ENCODE measurements around the gene NPLOC4. TPM values are rescaled to one million over a fixed set of nuclear protein-coding genes. Genes with fewer than 3 reads are reported as not detected.
"Not testable (repeated sequence)": the region's sequence is repeated elsewhere in the genome, so short reads cannot be mapped to it uniquely, and the experiment has no call there.

The NPLOC4 gene
- total RNA-seq, 4 donors from 2014 or later = 176 to 290 (median 263) TPM

DNA sequence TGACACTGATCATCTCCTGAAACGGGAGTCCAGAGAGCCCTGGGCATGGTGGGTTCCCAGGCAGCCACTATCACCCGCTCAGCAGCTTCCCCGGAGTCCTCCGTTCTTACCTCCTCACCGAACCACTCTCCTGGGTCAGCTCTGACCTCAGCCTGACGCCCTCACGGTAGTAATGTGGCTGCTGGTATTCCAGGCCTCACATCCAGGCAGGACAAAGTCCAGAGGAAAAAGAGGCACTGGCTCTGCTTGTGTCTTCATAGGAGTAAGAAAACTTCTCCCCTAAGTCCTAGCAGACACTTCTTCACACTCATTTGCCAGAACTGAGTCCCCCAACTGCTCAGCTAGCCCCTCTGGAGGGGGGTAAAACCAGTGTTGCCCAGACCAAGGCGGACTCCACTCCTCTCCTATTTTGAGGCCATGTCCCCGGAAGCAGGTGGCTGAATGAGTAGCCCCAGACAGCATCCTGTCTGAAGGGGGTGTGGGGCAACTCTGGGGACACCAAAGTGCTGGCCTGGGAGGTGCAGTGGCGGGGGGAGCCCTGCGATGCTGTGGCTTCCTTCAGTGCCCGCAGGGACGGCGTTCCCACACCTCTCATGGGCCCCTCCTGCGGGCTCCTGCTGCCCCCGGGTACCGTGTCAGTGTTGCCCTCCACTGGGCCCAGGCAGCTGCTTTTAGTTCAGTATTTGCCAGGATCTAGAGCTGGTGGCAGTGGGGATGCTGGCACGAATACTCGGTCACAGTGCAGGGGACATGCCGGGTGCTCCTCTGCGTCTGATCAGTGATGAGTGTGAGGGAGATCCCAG lies 103.4 kb downstream of the NPLOC4 start:
- intact Hi-C loops (cut with DNase I; ENCODE audit: low total_unique reads) = no loop called here
- Histone ChIP-seq H3K4me3 (no peak overlapping the region), H3K27me3 (peaks cover 36 to 39% (median 39%) of the 10 kb centered on the region in 3 donors), H3K4me1 (peaks cover 10 to 14% of the 10 kb centered on the region in 2 donors), H3K9me3 (no peaks in the 10 kb centered on the region), H3K27ac (no peak overlapping the region), H3K36me3 (no peaks in the 10 kb centered on the region)
- ATAC-seq (no peak), DNase-seq (no peak)
- TF ChIP-seq POLR2A (IDR thresholded peaks at IDR 0.05) = no peak
- TF ChIP-seq, protein P1, sequence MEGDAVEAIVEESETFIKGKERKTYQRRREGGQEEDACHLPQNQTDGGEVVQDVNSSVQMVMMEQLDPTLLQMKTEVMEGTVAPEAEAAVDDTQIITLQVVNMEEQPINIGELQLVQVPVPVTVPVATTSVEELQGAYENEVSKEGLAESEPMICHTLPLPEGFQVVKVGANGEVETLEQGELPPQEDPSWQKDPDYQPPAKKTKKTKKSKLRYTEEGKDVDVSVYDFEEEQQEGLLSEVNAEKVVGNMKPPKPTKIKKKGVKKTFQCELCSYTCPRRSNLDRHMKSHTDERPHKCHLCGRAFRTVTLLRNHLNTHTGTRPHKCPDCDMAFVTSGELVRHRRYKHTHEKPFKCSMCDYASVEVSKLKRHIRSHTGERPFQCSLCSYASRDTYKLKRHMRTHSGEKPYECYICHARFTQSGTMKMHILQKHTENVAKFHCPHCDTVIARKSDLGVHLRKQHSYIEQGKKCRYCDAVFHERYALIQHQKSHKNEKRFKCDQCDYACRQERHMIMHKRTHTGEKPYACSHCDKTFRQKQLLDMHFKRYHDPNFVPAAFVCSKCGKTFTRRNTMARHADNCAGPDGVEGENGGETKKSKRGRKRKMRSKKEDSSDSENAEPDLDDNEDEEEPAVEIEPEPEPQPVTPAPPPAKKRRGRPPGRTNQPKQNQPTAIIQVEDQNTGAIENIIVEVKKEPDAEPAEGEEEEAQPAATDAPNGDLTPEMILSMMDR (IDR thresholded peaks at IDR 0.05 in 4 of 5, conservative IDR thresholded peaks at IDR 0.05 in 1 of 5) = no peak
- in situ Hi-C loops (cut with MboI; ENCODE audit: low sequenced_read_pairs in 4 of 4) = no loop called here

DNA sequence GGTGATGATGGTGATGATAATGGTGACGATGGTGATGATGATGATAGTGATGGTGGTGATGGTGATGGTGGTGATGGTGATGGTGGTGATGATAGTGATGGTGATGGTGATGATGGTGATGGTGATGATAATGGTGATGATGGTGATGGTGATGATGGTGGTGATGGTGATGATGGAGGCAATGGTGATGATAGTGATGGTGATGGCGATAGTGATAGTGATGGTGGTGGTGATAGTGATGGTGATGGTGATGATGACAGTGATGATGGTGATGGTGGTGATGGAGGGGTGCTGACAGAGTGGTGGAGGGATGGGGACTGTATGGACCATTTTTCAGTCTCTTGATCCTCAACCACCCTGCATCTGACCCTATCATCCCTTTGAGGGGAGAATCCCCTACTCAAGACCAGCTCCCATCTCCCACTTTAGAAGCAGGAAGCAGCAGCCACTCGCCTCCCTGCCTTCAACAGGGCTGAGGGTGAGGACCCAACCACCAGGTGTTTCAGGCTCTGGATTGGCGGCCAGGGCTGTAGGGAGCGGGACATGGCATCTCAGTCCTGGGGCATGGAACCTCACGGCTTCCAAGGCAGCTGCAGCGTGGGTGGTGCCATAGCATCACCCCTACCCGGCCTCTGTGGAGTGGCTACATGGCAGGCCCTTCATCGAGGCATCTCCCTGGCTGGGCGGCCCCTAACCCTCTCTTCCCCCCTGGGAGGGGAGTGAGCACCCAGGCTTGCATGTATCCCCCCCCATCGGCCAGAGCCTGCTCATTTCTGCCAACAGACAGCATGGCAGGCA lies 104.2 kb downstream of the NPLOC4 start:
- intact Hi-C loops (cut with DNase I; ENCODE audit: low total_unique reads) = no loop called here
- H3K27me3 ChIP-seq = peaks cover 40 to 46% (median 41%) of the 10 kb centered on the region in 3 donors
- in situ Hi-C loops (cut with MboI; ENCODE audit: low sequenced_read_pairs in 4 of 4) = no loop called here

DNA sequence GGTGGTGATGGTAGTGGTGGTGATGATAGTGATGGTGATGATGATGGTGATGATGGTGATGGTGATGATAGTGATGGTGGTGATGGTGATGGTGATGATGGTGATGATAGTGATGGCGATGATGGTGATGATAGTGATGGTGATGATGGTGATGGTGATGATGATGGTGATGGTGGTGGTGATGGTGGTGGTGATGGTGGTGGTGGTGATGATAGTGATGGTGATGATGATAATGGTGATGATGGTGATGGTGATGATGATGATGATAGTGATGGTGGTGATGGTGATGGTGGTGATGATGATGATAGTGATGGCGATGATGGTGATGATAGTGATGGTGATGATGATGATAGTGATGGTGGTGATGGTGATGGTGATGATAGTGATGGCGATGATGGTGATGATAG lies 104.9 kb downstream of the NPLOC4 start:
- H3K9me3 ChIP-seq; DNase-seq; in situ Hi-C loops (cut with MboI; ENCODE audit: low sequenced_read_pairs in 4 of 4); ATAC-seq; intact Hi-C loops (cut with DNase I; ENCODE audit: low total_unique reads); H3K36me3 ChIP-seq; H3K4me3 ChIP-seq; H3K27ac ChIP-seq: not testable (repeated sequence)
- H3K4me1 ChIP-seq = peaks cover 11 to 13% of the 10 kb centered on the region in 2 donors
- H3K27me3 ChIP-seq = peaks cover 36 to 47% (median 36%) of the 10 kb centered on the region in 3 donors

More for the DNA sequence above, 104.2 kb downstream of the NPLOC4 start:
- Histone ChIP-seq H3K9me3 (no peaks in the 10 kb centered on the region), H3K27ac (no peak overlapping the region), H3K36me3 (no peaks in the 10 kb centered on the region), H3K4me3 (no peak overlapping the region), H3K4me1 (peaks cover 9 to 11% of the 10 kb centered on the region in 2 donors)
- ATAC-seq (no peak), DNase-seq (no peak)
- no peak for TF ChIP-seq POLR2A (IDR thresholded peaks at IDR 0.05)
- TF ChIP-seq, protein P1 (IDR thresholded peaks at IDR 0.05 in 4 of 5, conservative IDR thresholded peaks at IDR 0.05 in 1 of 5) = no peak

DNA sequence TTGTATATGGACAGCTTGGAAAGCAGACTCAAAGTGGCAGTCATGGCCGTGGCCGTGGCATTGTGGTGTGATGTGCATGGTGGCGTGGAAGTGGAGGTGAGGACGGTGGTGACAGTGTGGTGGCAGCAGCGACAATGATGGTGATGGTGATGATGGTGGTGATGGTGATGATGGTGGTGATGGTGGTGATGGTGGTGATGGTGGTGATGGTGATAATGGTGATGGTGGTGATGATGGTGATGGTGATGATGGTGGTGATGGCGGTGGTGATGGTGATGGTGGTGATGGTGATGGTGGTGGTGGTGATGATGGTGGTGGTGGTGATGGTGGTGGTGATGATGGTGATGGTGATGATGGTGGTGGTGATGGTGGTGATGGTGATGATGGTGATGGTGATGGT lies 105.9 kb downstream of the NPLOC4 start:
- not testable (repeated sequence) for ATAC-seq, H3K9me3 ChIP-seq

DNA sequence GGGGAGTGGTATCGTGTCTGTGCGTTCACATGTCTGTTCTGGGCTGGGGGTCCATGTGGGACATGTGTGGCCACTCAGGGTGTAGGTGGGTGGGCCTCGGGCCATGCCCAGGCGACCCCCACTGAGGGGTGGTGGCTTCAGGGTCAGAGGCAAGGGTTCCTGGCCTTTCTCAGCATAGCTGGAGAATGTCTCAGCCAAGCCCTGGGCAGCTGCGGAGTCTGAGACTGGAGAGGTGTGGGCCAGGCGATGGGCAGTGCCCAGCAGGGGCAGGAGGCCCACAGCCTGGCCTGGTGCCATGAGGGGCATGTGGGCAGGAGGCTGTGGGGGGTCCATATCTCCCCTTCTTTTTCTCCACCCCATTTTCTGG lies 107.5 kb downstream of the NPLOC4 start:
- Histone ChIP-seq H3K27me3 (peaks cover 32 to 47% (median 47%) of the 10 kb centered on the region in 3 donors), H3K36me3 (no peaks in the 10 kb centered on the region), H3K4me3 (no peak overlapping the region), H3K4me1 (peaks cover 12 to 17% of the 10 kb centered on the region in 2 donors), H3K27ac (no peak overlapping the region), H3K9me3 (no peaks in the 10 kb centered on the region)
- intact Hi-C loops (cut with DNase I; ENCODE audit: low total_unique reads) = no loop called here
- no peak for ATAC-seq
- TF ChIP-seq POLR2A (IDR thresholded peaks at IDR 0.05) = no peak
- TF ChIP-seq, protein P1 (IDR thresholded peaks at IDR 0.05 in 4 of 5, conservative IDR thresholded peaks at IDR 0.05 in 1 of 5) = no peak
- in situ Hi-C loops (cut with MboI; ENCODE audit: low sequenced_read_pairs in 4 of 4) = no loop called here
- DNase-seq = no peak

More for the DNA sequence above, 105.9 kb downstream of the NPLOC4 start:
- in situ Hi-C loops (cut with MboI; ENCODE audit: low sequenced_read_pairs in 4 of 4); H3K4me3 ChIP-seq; H3K27ac ChIP-seq; DNase-seq; intact Hi-C loops (cut with DNase I; ENCODE audit: low total_unique reads); H3K36me3 ChIP-seq: not testable (repeated sequence)
- peaks cover 12 to 17% of the 10 kb centered on the region in 2 donors for H3K4me1 ChIP-seq
- H3K27me3 ChIP-seq = peaks cover 29 to 47% (median 38%) of the 10 kb centered on the region in 3 donors

Measured in gastrocnemius medialis (tissue), 4 donors.